AG09309 (cell line): ENCODE data around the gene NOXO1.

Source experiments
- DNase-seq: peaks from one replicate; pipeline ENCODE4 v3.0.0-alpha.2; 2010; ENCODE audit warnings: low read depth
- H3K4me3 ChIP-seq: 2 replicates; pipeline ENCODE4 v1.5.1; 2011; ENCODE audit warnings: mild to moderate bottlenecking, low read depth, low read length, moderate library complexity; ENCODE audit not compliant: control insufficient read depth
- TF ChIP-seq, protein P1 (sequence below): IDR thresholded peaks from 2 replicates; pipeline ENCODE4 v1.5.1; 2011; ENCODE audit warnings: mild to moderate bottlenecking, low read depth, low read length, inconsistent platforms; ENCODE audit not compliant: insufficient read depth, control insufficient read depth; ENCODE audit errors: missing control alignments

Gene NOXO1

DNA sequence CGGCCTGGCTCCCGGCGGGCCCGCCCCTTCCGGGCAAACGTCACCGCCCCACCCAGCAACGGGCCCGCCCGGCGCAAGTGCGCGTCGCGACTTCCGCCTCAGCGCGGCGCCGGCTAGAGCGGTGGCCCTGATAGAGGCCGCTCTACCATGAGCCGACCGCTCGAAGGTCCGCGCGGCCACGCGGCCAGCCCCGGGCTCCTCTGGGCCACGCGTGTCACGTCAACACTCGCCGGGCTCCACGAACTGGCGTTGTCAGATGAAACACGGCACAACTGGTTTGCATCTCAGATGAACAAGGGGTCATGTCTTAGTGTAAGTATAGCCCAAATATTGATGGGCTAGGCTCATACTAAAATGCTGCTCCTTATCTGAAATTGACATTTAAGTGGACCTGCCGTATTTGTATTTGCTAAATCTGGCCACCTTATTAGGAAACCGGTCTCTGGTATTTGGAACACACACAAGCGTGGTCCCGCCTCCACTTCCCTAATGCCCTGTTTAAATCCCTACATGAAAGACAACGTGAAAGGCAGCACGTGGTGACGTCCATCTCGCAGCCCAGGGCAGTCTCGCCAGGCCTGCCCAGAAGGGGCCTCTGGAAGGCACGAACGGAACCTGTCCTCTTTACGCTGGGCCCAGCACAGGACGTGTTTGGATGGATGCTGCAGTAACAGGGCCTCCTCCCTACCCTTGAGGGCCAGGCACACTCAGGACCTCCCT is 28.7 kb upstream of the NOXO1 start, which contains the start of gene ZNF598:
Gene ZNF598 (minus strand): TSS at position 31 of the 720 bp plus-strand sequence.
- H3K4me3 ChIP-seq, result peak within 1 kb of the TSS; percentile 66
- DNase-seq, result peak; percentile 41
- TF ChIP-seq, protein P1, sequence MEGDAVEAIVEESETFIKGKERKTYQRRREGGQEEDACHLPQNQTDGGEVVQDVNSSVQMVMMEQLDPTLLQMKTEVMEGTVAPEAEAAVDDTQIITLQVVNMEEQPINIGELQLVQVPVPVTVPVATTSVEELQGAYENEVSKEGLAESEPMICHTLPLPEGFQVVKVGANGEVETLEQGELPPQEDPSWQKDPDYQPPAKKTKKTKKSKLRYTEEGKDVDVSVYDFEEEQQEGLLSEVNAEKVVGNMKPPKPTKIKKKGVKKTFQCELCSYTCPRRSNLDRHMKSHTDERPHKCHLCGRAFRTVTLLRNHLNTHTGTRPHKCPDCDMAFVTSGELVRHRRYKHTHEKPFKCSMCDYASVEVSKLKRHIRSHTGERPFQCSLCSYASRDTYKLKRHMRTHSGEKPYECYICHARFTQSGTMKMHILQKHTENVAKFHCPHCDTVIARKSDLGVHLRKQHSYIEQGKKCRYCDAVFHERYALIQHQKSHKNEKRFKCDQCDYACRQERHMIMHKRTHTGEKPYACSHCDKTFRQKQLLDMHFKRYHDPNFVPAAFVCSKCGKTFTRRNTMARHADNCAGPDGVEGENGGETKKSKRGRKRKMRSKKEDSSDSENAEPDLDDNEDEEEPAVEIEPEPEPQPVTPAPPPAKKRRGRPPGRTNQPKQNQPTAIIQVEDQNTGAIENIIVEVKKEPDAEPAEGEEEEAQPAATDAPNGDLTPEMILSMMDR, result no peak

- TF ChIP-seq, protein P1, result no peak
- DNase-seq, result no peak
Observed at GRCh38 chr16:2009164-2009711, 28.0 kb upstream of the NOXO1 start.

GRCh38 chr16:2008631-2009163 is 27.4 kb upstream of the NOXO1 start:
- H3K4me3 ChIP-seq, result peak overlapping the region; percentile 56
- DNase-seq, result no peak
- TF ChIP-seq, protein P1, result no peak

More at GRCh38 chr16:2009164-2009711, 28.0 kb upstream of the NOXO1 start:
- peak overlapping the region; percentile 56 for H3K4me3 ChIP-seq

GRCh38 chr16:2008009-2008526 is 26.8 kb upstream of the NOXO1 start:
- H3K4me3 ChIP-seq, result peak overlapping the region; percentile 56
- TF ChIP-seq, protein P1, result no peak
- peak; percentile 68 for DNase-seq

GRCh38 chr16:2007081-2007836 is 26.0 kb upstream of the NOXO1 start:
- TF ChIP-seq, protein P1, result no peak
- DNase-seq, result no peak
- H3K4me3 ChIP-seq, result peak overlapping the region; percentile 56

GRCh38 chr16:2006317-2006716 is 25.0 kb upstream of the NOXO1 start:
- H3K4me3 ChIP-seq, result no peak overlapping the region
- TF ChIP-seq, protein P1, result no peak
- no peak for DNase-seq
